Prostate gland (tissue), 2 donors: ENCODE results near the gene LMO2. TPM values are rescaled to one million over a fixed set of nuclear protein-coding genes. Genes with fewer than 3 reads are reported as not detected.
"Not testable (repeated sequence)": the region's sequence is repeated elsewhere in the genome, so short reads cannot be mapped to it uniquely, and the experiment has no call there.

Experiments used
- DNase-seq: peaks from one replicate; pipeline ENCODE4 v3.0.0-alpha.2; 2019; ENCODE audit warnings: low spot score
- H3K27ac ChIP-seq, 2 donors: fragments of 200-600 bp; sonication (generic); 2 replicates each; pipeline ENCODE4 v1.5.1; 2017 to 2019
- H3K27me3 ChIP-seq: fragments of 200-600 bp; sonication (generic); replicated peaks from 2 replicates; pipeline ENCODE4 v1.5.1; 2019; ENCODE audit not compliant: insufficient read depth
- H3K36me3 ChIP-seq, 2 donors: fragments of 200-600 bp; sonication (generic); 1 replicate in 1 of 2; 2 replicates in 1 of 2; pipeline versions ENCODE4 v1.5.1 to v1.8.1; 2017 to 2019
- H3K4me1 ChIP-seq: fragments of 200-600 bp; sonication (generic); replicated peaks from 2 replicates; pipeline ENCODE4 v1.5.1; 2019
- H3K4me3 ChIP-seq, 2 donors: fragments of 200-600 bp; sonication (generic); 2 replicates each; pipeline ENCODE4 v1.5.1; 2017 to 2019
- H3K9me3 ChIP-seq: fragments of 200-600 bp; sonication (generic); 2 replicates; pipeline ENCODE4 v1.5.1; 2017
- CTCF ChIP-seq, 4 experiments: fragments of 200-600 bp in 2 of 4; fragments of 450-650 bp in 2 of 4; sonication (generic) in 2 of 4; IDR thresholded peaks; 1 replicate in 3 of 4; 2 replicates in 1 of 4; pipeline ENCODE4 v1.5.1; 2016 to 2019; ENCODE audit warnings: antibody characterized with exemption in 4 of 4, mild to moderate bottlenecking in 2 of 4, moderate library complexity in 2 of 4
- POLR2A ChIP-seq: fragments of 450-650 bp; IDR thresholded peaks from one replicate; pipeline ENCODE4 v1.6.1; 2016; ENCODE audit warnings: antibody characterized with exemption, mild to moderate bottlenecking
- POLR2AphosphoS5 ChIP-seq: sonication (generic); formaldehyde crosslinking; IDR thresholded peaks from one replicate; pipeline ENCODE4 v1.6.1; 2017; ENCODE audit warnings: antibody characterized with exemption
- WGBS: methylation state at CpG from one replicate; pipeline ENCODE4 v1.1.5; 2018; 5-methylcytosine and 5-hydroxymethylcytosine counted together
- intact Hi-C: fragments of 100-400 bp; cut with DNase I; formaldehyde crosslinking; loops from one replicate; pipeline ENCODE4 v1.14.2; 2022
- total RNA-seq, 2 donors: library from RNA; depleted of rRNA; stranded (reverse); fragments of >200 nt; gene quantifications; one replicate each; pipeline ENCODE4 v1.1.0, GENCODE V29; 2016

The LMO2 gene
- total RNA-seq, 2 donors from 2014 or later = 11.4 to 25.0 TPM

- Histone ChIP-seq H3K4me1 (no peaks in the 10 kb centered on the region), H3K27ac (no peak overlapping the region), H3K9me3 (no peaks in the 10 kb centered on the region), H3K27me3 (no peaks in the 10 kb centered on the region), H3K4me3 (no peak overlapping the region), H3K36me3 (no peaks in the 10 kb centered on the region)
- intact Hi-C loops = no loop called here
- TF ChIP-seq POLR2A (no peak), CTCF (IDR thresholded peaks at IDR 0.05) (no peak), POLR2AphosphoS5 (no peak)
- no peak for DNase-seq
- WGBS = 67% methylated on average over 3 of the region's 3 CpGs
These were observed 42.6 kb upstream of the LMO2 start for GRCh38 chr11:33934450-33934849.

- no peak for DNase-seq
- 88% methylated on average over 1 of the region's 1 CpG for WGBS
- H3K36me3 ChIP-seq = no peaks in the 10 kb centered on the region
- no peaks in the 10 kb centered on the region for H3K27me3 ChIP-seq
- TF ChIP-seq POLR2A (no peak), CTCF (IDR thresholded peaks at IDR 0.05) (no peak), POLR2AphosphoS5 (no peak)
- no peak overlapping the region for H3K27ac ChIP-seq
- H3K9me3 ChIP-seq = no peaks in the 10 kb centered on the region
- no peak overlapping the region for H3K4me3 ChIP-seq
- no peaks in the 10 kb centered on the region for H3K4me1 ChIP-seq
- intact Hi-C loops = no loop called here
These were observed 41.7 kb upstream of the LMO2 start for GRCh38 chr11:33933602-33934001.

GRCh38 chr11:33932721-33933120, 40.8 kb upstream of the LMO2 start:
- Histone ChIP-seq H3K36me3 (no peaks in the 10 kb centered on the region), H3K27ac (no peak overlapping the region), H3K4me1 (no peaks in the 10 kb centered on the region), H3K4me3 (no peak overlapping the region), H3K9me3 (no peaks in the 10 kb centered on the region), H3K27me3 (no peaks in the 10 kb centered on the region)
- intact Hi-C loops = no loop called here
- no peak for TF ChIP-seq POLR2A
- no peak for DNase-seq
- WGBS = 90% methylated on average over 5 of the region's 5 CpGs

GRCh38 chr11:33931739-33932366, 40.0 kb upstream of the LMO2 start:
- H3K4me3 ChIP-seq, H3K4me1 ChIP-seq, H3K36me3 ChIP-seq, H3K9me3 ChIP-seq, H3K27me3 ChIP-seq, DNase-seq, H3K27ac ChIP-seq, intact Hi-C loops: not testable (repeated sequence)
- WGBS = 95% methylated on average over 12 of the region's 12 CpGs

GRCh38 chr11:33931067-33931466, 39.2 kb upstream of the LMO2 start:
- Histone ChIP-seq H3K27me3 (no peaks in the 10 kb centered on the region), H3K36me3 (no peaks in the 10 kb centered on the region), H3K27ac (peak overlapping the region in 1 of 2 donors; percentile 47), H3K9me3 (no peaks in the 10 kb centered on the region), H3K4me3 (no peak overlapping the region), H3K4me1 (no peaks in the 10 kb centered on the region)
- 28% methylated on average over 1 of the region's 1 CpG for WGBS
- TF ChIP-seq CTCF (IDR thresholded peaks at IDR 0.05) = no peak
- no peak for TF ChIP-seq POLR2AphosphoS5
- TF ChIP-seq POLR2A = no peak
- no peak for DNase-seq
- intact Hi-C loops = no loop called here

- no peaks in the 10 kb centered on the region for H3K4me1 ChIP-seq
- no peak overlapping the region for H3K4me3 ChIP-seq
- no peaks in the 10 kb centered on the region for H3K27me3 ChIP-seq
- TF ChIP-seq CTCF (IDR thresholded peaks at IDR 0.05) = no peak
- TF ChIP-seq POLR2AphosphoS5 = peak; percentile 60
- TF ChIP-seq POLR2A = no peak
- no peaks in the 10 kb centered on the region for H3K36me3 ChIP-seq
- no peaks in the 10 kb centered on the region for H3K9me3 ChIP-seq
- intact Hi-C loops = no loop called here
- 14% methylated on average over 7 of the region's 7 CpGs for WGBS
- peak; percentile 10 for DNase-seq
- peak overlapping the region; percentile 29 to 47 for H3K27ac ChIP-seq
These were observed 38.6 kb upstream of the LMO2 start for GRCh38 chr11:33930317-33931021.
